H1 (cell line): ENCODE measurements around the gene RERE.

Experiments
- CHD2 ChIP-seq: IDR thresholded peaks from 2 replicates; pipeline ENCODE4 v1.6.1; 2012; ENCODE audit warnings: low read length, improper control_type of control experiment
- CTBP2 ChIP-seq: IDR thresholded peaks from 2 replicates; pipeline ENCODE4 v1.7.0; 2011; ENCODE audit warnings: borderline replicate concordance, mild to moderate bottlenecking, moderate library complexity, mixed read lengths, low read length; ENCODE audit not compliant: insufficient read depth, insufficient read length
- EZH2 ChIP-seq: fragments of 200-600 bp; sonication (generic); IDR thresholded peaks from 2 replicates; pipeline ENCODE4 v1.7.1; 2012; ENCODE audit warnings: low read depth, mild to moderate bottlenecking, moderate library complexity, low read length, inconsistent platforms; ENCODE audit not compliant: severe bottlenecking
- JUN ChIP-seq: IDR thresholded peaks from 2 replicates; pipeline ENCODE4 v1.6.1; 2011; ENCODE audit warnings: low read depth, mild to moderate bottlenecking, improper control_type of control experiment, low read length
- NRF1 ChIP-seq: IDR thresholded peaks from 2 replicates; pipeline ENCODE4 v1.6.1; 2011; ENCODE audit warnings: mild to moderate bottlenecking, low read depth, low read length, improper control_type of control experiment
- POLR2A ChIP-seq, 2 experiments: IDR thresholded peaks; 1 replicate in 1 of 2; 2 replicates in 1 of 2; pipeline ENCODE4 v1.6.1; 2011; ENCODE audit warnings: low read depth in 2 of 2, low read length in 2 of 2, mild to moderate bottlenecking in 2 of 2; ENCODE audit errors: control extremely low read depth in 1 of 2
- POLR2AphosphoS5 ChIP-seq: IDR thresholded peaks from 2 replicates; pipeline ENCODE4 v1.6.1; 2011; ENCODE audit warnings: low read depth, low read length
- RFX5 ChIP-seq: IDR thresholded peaks from 2 replicates; pipeline ENCODE4 v1.6.1; 2011; ENCODE audit warnings: low read depth, low read length, improper control_type of control experiment, borderline replicate concordance
- RXRA ChIP-seq: IDR thresholded peaks from 2 replicates; pipeline ENCODE4 v1.6.1; 2011; ENCODE audit warnings: low read depth, mild to moderate bottlenecking, low read length, moderate library complexity; ENCODE audit not compliant: insufficient read depth
- SIN3A ChIP-seq, 2 experiments: IDR thresholded peaks in 1 of 2; conservative IDR thresholded peaks in 1 of 2; 2 replicates each; pipeline ENCODE4 v1.6.1; 2011 to 2012; ENCODE audit warnings: low read length in 2 of 2, improper control_type of control experiment in 1 of 2, low read depth in 1 of 2, mild to moderate bottlenecking in 1 of 2
- SUZ12 ChIP-seq: fragments of 200-600 bp; sonication (generic); IDR thresholded peaks from 2 replicates; pipeline ENCODE4 v1.6.1; 2012; ENCODE audit warnings: mild to moderate bottlenecking, inconsistent platforms, low read length, moderate library complexity, mixed read lengths
- TAF1 ChIP-seq: IDR thresholded peaks from 2 replicates; pipeline ENCODE4 v1.6.1; 2011; ENCODE audit warnings: mild to moderate bottlenecking, low read depth, low read length
- TF ChIP-seq, protein P1 (sequence below), 3 experiments: IDR thresholded peaks; 1 replicate in 2 of 3; 2 replicates in 1 of 3; pipeline versions ENCODE4 v1.5.1 to v1.6.1; 2011; ENCODE audit warnings: low read length in 3 of 3, mild to moderate bottlenecking in 3 of 3, inconsistent platforms in 2 of 3, low read depth in 1 of 3, moderate library complexity in 1 of 3; ENCODE audit not compliant: insufficient read depth in 1 of 3; ENCODE audit errors: control extremely low read depth in 1 of 3
- TF ChIP-seq, protein P2 (sequence below): IDR thresholded peaks from 2 replicates; pipeline ENCODE4 v1.6.1; 2012; ENCODE audit warnings: low read length, inconsistent platforms

DNA sequence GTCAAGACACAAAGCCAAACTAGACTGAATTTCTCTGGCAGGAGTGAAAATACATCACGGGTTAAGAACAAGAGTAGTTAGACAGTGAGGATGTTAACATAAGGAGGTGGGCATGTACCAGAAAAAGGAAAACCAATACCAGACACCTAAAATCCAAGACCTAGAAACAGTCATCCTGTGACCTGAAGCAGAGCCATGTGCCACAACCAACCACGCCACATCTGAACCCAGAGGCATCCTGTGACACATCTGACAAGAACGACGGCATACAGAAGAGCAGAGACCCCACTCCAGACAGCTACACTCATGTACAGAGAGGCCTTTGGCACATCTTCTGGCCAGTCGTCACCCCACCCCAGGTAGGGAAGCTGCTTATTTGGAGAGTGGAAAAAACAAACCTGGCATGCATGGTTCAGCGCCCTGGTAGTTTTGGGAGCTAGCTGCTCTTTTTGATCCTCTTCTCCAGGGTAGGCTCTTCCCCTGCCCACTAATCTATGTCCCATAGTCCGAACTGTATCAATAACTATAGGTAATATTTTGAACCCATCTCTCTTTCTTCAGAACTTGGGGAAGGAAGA is 427.4 kb downstream of the RERE start:
- TF ChIP-seq, protein P1, sequence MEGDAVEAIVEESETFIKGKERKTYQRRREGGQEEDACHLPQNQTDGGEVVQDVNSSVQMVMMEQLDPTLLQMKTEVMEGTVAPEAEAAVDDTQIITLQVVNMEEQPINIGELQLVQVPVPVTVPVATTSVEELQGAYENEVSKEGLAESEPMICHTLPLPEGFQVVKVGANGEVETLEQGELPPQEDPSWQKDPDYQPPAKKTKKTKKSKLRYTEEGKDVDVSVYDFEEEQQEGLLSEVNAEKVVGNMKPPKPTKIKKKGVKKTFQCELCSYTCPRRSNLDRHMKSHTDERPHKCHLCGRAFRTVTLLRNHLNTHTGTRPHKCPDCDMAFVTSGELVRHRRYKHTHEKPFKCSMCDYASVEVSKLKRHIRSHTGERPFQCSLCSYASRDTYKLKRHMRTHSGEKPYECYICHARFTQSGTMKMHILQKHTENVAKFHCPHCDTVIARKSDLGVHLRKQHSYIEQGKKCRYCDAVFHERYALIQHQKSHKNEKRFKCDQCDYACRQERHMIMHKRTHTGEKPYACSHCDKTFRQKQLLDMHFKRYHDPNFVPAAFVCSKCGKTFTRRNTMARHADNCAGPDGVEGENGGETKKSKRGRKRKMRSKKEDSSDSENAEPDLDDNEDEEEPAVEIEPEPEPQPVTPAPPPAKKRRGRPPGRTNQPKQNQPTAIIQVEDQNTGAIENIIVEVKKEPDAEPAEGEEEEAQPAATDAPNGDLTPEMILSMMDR (IDR thresholded peaks at IDR 0.05; ENCODE audit: control extremely low read depth in 1 of 3, insufficient read depth in 1 of 3, low read depth in 1 of 3, low read length in 3 of 3), result no peak
- TF ChIP-seq RXRA, result no peak
- no peak for TF ChIP-seq CTBP2
- TF ChIP-seq POLR2A (IDR thresholded peaks at IDR 0.05; ENCODE audit: control extremely low read depth in 1 of 2, low read depth in 2 of 2, low read length in 2 of 2), result no peak
- no peak for TF ChIP-seq SIN3A (conservative IDR thresholded peaks at IDR 0.05 in 1 of 2, IDR thresholded peaks at IDR 0.05 in 1 of 2; ENCODE audit: low read depth in 1 of 2, low read length in 2 of 2)
- TF ChIP-seq CHD2, result no peak
- no peak for TF ChIP-seq EZH2
- TF ChIP-seq NRF1, result no peak
- no peak for TF ChIP-seq RFX5
- no peak for TF ChIP-seq SUZ12
- TF ChIP-seq, protein P2, sequence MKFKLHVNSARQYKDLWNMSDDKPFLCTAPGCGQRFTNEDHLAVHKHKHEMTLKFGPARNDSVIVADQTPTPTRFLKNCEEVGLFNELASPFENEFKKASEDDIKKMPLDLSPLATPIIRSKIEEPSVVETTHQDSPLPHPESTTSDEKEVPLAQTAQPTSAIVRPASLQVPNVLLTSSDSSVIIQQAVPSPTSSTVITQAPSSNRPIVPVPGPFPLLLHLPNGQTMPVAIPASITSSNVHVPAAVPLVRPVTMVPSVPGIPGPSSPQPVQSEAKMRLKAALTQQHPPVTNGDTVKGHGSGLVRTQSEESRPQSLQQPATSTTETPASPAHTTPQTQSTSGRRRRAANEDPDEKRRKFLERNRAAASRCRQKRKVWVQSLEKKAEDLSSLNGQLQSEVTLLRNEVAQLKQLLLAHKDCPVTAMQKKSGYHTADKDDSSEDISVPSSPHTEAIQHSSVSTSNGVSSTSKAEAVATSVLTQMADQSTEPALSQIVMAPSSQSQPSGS, result no peak
- no peak for TF ChIP-seq POLR2AphosphoS5
- no peak for TF ChIP-seq TAF1
- no peak for TF ChIP-seq JUN
